ENCODE data around the gene ZSWIM5. TPM values are rescaled to one million over a fixed set of nuclear protein-coding genes. Genes with fewer than 3 reads are reported as not detected.
"Not testable (repeated sequence)": the region's sequence is repeated elsewhere in the genome, so short reads cannot be mapped to it uniquely, and the experiment has no call there.

ZSWIM5 gene
- total RNA-seq, 1 donor from 2014 or later: 2.7 TPM

- no peaks in the 10 kb centered on the region for H3K27me3 ChIP-seq
- H3K36me3 ChIP-seq: no peaks in the 10 kb centered on the region
- H3K27ac ChIP-seq: no peak overlapping the region
- DNase-seq (ENCODE audit: extremely low spot score in 2 of 2): no peak
- intact Hi-C loops (cut with DNase I): no loop called here
- no peak overlapping the region for H3K4me3 ChIP-seq
- H3K9me3 ChIP-seq: no peaks in the 10 kb centered on the region
- TF ChIP-seq CTCF (IDR thresholded peaks at IDR 0.05) (no peak), POLR2A (IDR thresholded peaks at IDR 0.05) (no peak), POLR2AphosphoS5 (IDR thresholded peaks at IDR 0.05; ENCODE audit: insufficient read depth in 1 of 2, low read depth in 1 of 2) (no peak)
- no peaks in the 10 kb centered on the region for H3K4me1 ChIP-seq
Observed at GRCh38 chr1:45171575-45171974, 34.8 kb downstream of the ZSWIM5 start.

DNA sequence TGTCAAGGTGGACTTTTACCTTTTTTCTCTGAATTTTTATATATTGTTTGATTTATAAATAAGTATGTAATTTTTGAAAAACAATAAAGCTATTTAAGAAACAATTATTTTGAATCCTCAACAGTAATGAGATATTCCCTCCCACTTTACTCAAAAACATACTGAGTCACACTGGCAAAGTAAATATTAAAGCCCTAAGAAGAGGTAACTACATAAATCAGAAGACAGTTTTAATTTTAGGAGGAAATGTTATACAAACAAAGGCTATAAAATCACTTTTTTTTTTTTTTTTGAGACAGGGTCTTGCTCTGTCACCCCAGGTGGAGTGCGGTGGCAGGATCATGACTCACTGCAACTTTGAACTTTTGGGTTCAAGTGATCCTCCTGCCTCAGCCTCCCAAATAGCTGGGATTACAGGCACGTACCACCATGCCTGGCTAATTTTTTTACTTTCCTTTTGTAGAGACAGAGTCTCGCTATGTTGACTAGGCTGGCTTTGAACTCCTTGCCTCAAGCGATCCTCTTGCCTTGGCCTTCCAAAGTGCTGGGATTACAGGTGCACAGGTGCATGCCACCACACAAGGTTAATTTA, 36.2 kb downstream of the ZSWIM5 start:
- TF ChIP-seq POLR2AphosphoS5 (IDR thresholded peaks at IDR 0.05; ENCODE audit: insufficient read depth in 1 of 2, low read depth in 1 of 2) (no peak), CTCF (IDR thresholded peaks at IDR 0.05) (no peak)
- no peaks in the 10 kb centered on the region for H3K4me1 ChIP-seq
- H3K27ac ChIP-seq: no peak overlapping the region
- H3K4me3 ChIP-seq: no peak overlapping the region
- H3K9me3 ChIP-seq: no peaks in the 10 kb centered on the region
- intact Hi-C loops (cut with DNase I): no loop called here
- no peaks in the 10 kb centered on the region for H3K27me3 ChIP-seq
- H3K36me3 ChIP-seq: no peaks in the 10 kb centered on the region
- DNase-seq (ENCODE audit: extremely low spot score in 2 of 2): no peak

GRCh38 chr1:45167947-45168346, 38.5 kb downstream of the ZSWIM5 start:
- H3K4me1 ChIP-seq; H3K27ac ChIP-seq; H3K9me3 ChIP-seq; H3K4me3 ChIP-seq; H3K36me3 ChIP-seq; intact Hi-C loops (cut with DNase I); H3K27me3 ChIP-seq; DNase-seq (ENCODE audit: extremely low spot score in 2 of 2): not testable (repeated sequence)

DNA sequence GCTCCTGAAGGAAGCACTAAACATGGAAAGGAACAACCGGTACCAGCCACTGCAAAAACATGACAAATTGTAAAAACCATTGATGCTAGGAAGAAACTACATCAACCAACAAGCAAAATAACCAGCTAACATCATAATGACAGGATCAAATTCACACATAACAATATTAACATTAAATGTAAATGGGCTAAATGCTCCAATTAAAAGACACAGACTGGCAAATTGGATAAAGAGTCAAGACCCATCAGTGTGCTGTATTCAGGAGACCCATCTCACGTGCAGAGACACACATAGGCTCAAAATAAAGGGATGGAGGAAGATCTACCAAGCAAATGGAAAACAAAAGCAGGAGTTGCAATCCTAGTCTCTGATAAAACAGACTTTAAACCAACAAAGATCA, 42.1 kb downstream of the ZSWIM5 start:
- H3K27me3 ChIP-seq; H3K4me1 ChIP-seq; DNase-seq (ENCODE audit: extremely low spot score in 2 of 2); intact Hi-C loops (cut with DNase I); H3K4me3 ChIP-seq; H3K36me3 ChIP-seq; H3K27ac ChIP-seq; H3K9me3 ChIP-seq: not testable (repeated sequence)

GRCh38 chr1:45163111-45163510, 43.3 kb downstream of the ZSWIM5 start:
- H3K27ac ChIP-seq; H3K4me3 ChIP-seq; intact Hi-C loops (cut with DNase I); H3K9me3 ChIP-seq; H3K27me3 ChIP-seq; DNase-seq (ENCODE audit: extremely low spot score in 2 of 2); H3K4me1 ChIP-seq; H3K36me3 ChIP-seq: not testable (repeated sequence)

DNA sequence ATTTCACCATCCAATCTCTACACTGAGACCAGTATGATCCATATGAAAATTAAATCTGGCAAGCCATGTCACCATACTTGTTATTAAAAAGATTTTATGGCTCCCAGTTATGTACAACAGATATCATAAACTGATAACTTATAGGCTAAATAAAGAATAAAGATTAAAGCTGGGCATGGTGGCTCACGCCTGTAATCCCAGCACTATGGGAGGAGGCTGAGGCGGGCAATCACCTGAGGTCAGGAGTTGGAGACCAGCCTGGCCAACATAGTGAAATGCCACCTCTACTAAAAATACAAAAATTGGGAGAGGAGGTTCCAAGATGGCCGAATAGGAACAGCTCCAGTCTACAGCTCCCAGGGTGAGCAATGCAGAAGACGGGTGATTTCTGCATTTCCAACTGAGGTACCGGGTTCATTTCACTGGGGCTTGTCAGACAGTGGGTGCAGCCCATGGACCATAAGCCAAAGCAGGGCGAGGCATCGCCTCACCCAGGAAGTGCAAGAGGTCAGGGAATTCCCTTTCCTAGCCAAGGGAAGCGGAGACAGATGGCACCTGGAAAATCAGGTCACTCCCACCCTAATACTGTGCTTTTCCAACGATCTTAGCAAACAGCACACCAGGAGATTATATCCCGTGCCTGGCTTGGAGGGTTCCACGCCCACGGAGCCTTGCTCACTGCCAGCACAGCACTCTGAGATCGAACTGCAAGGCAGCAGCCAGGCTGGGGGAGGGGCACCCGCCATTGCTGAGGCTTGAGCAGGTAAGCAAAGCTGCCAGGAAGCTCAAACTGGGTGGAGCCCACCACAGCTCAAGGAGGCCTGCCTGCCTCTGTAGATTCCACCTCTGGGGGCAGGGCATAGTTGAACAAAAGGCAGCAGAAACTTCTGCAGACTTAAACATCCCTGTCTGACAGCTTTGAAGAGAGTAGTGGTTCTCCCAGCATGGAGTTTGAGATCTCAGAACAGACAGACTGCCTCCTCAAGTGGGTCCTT, 44.1 kb downstream of the ZSWIM5 start:
- DNase-seq (ENCODE audit: extremely low spot score in 2 of 2); intact Hi-C loops (cut with DNase I); H3K4me3 ChIP-seq; H3K27ac ChIP-seq; H3K27me3 ChIP-seq; H3K4me1 ChIP-seq; H3K9me3 ChIP-seq; H3K36me3 ChIP-seq: not testable (repeated sequence)

GRCh38 chr1:45155957-45156356, 50.4 kb downstream of the ZSWIM5 start:
- Histone ChIP-seq H3K27ac (no peak overlapping the region), H3K36me3 (no peaks in the 10 kb centered on the region), H3K4me1 (no peaks in the 10 kb centered on the region), H3K9me3 (no peaks in the 10 kb centered on the region), H3K4me3 (no peak overlapping the region), H3K27me3 (no peaks in the 10 kb centered on the region)
- intact Hi-C loops (cut with DNase I): no loop called here
- TF ChIP-seq POLR2A (IDR thresholded peaks at IDR 0.05): no peak
- TF ChIP-seq CTCF (IDR thresholded peaks at IDR 0.05): no peak
- no peak for TF ChIP-seq POLR2AphosphoS5 (IDR thresholded peaks at IDR 0.05; ENCODE audit: insufficient read depth in 1 of 2, low read depth in 1 of 2)
- DNase-seq (ENCODE audit: extremely low spot score in 2 of 2): no peak
